GM10266 (cell line): ENCODE measurements around the gene SMARCC2.

Experiments used
- DNase-seq: peaks from one replicate; pipeline ENCODE4 v3.0.0; 2012; ENCODE audit errors: extremely low spot score
- TF ChIP-seq, protein P1 (sequence below): IDR thresholded peaks from 2 replicates; pipeline ENCODE4 v1.5.1; 2012; ENCODE audit warnings: mild to moderate bottlenecking, low read depth; ENCODE audit not compliant: control insufficient read depth, insufficient read depth; ENCODE audit errors: missing control alignments

Gene SMARCC2

DNA sequence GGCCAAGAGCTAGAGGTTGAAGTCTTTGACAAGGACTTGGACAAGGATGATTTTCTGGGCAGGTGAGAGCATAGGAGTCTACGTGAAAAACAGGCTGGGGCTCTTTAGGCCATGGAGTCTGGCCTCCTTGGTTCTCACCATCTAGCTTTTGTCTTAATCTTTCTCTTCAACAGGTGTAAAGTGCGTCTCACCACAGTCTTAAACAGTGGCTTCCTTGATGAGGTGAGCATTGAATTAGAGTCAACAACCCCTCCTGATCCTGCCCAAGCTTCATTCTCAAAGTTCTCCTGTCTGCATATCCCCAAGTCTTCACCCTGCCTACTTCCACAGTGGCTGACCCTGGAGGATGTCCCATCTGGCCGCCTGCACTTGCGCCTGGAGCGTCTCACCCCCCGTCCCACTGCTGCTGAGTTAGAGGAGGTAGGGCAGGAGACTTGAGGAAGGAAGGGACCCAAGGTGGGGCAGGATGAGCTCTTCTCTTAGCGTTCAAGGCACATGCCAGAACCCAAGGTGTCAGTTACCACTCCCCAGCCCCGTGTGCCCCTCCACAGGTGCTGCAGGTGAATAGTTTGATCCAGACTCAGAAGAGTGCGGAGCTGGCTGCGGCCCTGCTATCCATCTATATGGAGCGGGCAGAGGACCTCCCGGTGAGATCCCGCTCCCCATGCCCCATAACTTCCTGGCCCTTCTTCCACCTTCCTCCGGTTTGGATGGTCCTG lies 51.3 kb downstream of the SMARCC2 start:
- TF ChIP-seq, protein P1, sequence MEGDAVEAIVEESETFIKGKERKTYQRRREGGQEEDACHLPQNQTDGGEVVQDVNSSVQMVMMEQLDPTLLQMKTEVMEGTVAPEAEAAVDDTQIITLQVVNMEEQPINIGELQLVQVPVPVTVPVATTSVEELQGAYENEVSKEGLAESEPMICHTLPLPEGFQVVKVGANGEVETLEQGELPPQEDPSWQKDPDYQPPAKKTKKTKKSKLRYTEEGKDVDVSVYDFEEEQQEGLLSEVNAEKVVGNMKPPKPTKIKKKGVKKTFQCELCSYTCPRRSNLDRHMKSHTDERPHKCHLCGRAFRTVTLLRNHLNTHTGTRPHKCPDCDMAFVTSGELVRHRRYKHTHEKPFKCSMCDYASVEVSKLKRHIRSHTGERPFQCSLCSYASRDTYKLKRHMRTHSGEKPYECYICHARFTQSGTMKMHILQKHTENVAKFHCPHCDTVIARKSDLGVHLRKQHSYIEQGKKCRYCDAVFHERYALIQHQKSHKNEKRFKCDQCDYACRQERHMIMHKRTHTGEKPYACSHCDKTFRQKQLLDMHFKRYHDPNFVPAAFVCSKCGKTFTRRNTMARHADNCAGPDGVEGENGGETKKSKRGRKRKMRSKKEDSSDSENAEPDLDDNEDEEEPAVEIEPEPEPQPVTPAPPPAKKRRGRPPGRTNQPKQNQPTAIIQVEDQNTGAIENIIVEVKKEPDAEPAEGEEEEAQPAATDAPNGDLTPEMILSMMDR: no peak
- DNase-seq: no peak

DNA sequence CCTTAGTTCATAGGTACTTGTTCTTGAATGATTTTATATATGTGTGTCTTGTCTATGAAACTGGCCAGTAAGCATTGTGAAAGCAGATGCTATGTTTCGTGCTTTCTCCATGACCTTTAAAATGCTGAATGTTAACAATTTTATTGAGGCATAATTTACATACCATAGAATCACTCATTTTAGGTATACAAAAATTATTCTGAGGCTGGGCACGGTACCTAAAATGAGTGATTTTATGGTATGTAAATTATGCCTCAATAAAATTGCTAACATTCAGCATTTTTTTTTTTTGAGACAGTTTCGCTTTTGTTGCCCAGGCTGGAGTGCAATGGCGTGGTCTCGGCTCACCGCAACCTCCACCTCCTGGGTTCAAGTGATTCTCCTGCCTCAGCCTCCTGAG lies 54.4 kb downstream of the SMARCC2 start:
- DNase-seq: no peak
- TF ChIP-seq, protein P1: no peak

DNA sequence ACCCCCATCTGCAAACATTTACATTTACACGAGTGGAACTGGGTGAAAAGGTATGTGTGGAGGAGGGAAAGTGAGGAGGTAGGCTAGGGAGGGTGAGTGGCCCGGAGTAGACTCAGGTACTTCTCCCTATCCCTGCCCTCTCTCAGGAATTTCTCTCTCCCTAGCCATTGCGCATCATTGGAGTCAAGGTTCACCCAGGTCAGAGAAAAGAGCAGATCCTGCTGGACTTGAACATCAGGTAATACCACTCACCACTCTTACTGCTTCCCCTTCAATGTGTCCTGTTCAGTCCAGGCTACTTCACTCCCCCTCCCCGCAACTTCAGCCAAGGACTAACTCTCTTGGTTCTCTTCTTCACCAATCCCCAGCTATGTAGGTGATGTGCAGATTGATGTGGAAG lies 58.4 kb downstream of the SMARCC2 start:
- no peak for DNase-seq
- TF ChIP-seq, protein P1: no peak

DNA sequence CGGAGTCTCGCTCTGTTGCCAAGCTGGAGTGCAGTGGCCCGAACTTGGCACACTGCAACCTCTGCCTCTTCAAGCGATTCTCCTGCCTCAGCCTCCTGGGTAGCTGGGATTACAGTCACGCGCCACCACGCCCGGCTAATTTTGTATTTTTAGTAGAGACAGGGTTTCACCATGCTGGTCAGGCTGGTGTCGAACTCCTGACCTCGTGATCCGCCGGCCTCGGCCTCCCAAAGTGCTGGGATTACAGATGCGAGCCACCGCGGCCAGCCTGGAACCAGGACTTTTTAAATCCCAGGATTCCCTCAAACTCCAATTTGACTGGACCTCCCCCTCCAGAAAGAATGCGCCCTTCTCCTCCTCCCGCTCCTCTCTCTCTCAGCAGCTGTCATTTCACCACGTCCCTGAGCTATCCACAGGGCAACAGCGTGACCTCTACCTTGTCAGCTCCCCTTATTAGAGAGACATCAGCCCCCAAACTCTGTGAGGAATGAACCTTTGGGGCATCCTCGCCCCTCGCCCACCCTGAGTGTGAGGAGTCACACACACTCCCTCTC lies 59.3 kb downstream of the SMARCC2 start:
- TF ChIP-seq, protein P1: no peak
- no peak for DNase-seq

DNA sequence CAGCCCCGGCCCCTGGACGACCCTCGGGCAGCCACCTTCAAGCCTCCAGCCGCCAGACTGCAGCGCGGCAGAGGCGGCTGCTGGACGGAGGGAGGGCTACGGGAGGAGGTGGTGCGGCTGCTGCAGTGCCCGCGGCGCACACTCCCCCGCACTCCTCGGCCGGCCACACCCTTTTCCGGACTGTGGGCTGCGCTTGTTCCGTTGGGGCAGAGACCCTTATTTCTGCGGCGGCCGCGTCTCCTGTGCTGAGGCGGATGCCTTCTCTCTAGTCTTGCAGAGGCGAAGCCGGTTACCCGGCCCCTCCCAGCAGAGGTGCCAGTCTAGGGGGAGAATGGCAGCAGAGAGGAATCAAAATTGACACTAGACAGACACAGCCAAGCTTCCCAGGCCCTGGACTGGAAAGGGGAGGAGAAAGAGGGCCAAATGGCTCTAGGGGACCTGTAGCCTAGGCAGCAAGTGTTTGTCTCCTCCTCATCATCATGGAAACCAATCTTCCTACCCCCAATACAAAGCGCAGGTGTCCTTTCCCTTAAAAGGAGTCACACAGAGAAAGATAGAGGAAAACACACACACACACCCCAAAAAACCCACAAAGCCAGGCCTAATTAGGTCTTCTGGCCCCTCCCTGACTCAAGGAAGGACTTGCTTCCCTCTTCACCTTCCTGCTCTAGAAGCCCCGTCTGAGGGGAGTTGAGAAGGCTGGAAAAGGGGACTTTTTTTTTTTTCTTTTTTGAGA lies 59.9 kb downstream of the SMARCC2 start:
- TF ChIP-seq, protein P1: no peak
- DNase-seq: peak; percentile 52

DNA sequence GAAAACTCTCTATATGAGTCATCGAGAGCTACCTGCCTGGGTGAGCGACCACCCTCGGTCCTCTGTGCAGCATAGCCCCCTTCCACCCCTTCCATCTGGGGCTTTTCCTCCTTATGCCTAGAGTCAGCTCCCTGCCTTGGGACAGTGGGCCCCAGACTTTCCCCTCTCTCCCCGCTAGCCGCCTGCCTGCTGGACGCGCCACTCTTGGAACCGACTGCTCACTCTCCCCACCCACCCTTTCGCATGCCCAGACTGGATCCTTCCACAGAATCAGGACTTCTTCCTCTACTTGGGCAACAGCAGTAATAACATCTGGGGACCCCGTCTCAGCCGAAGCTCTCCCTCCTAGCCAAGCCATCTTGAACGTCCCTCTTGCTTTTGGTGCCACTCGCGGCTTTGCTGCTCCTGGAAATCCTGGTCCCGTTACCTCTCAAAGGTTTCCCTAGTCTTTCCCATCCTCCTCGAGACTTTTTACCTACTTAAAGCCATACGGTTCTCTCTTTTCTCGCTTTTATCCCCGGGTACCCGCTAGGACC lies 60.5 kb downstream of the SMARCC2 start:
- no peak for DNase-seq
- TF ChIP-seq, protein P1: no peak
